K562 (cell line): ENCODE results near the gene IQCN. TPM values are rescaled to one million over a fixed set of nuclear protein-coding genes. Genes with fewer than 3 reads are reported as not detected.

Source experiments
- ARID1B ChIP-seq: fragments of 450-650 bp; IDR thresholded peaks from 2 replicates; pipeline ENCODE4 v1.6.1; 2016; ENCODE audit warnings: antibody characterized with exemption, mild to moderate bottlenecking, inconsistent platforms
- CBFA2T2 ChIP-seq: fragments of 450-650 bp; conservative IDR thresholded peaks from 2 replicates; pipeline ENCODE4 v1.6.1; 2017; ENCODE audit warnings: mild to moderate bottlenecking
- HNRNPL ChIP-seq: fragments of 200-400 bp; formaldehyde crosslinking; IDR thresholded peaks from 2 replicates; pipeline ENCODE4 v1.6.1; 2017; ENCODE audit warnings: low read depth, mild to moderate bottlenecking, low read length
- MECOM ChIP-seq: fragments of 250-450 bp; sonication (Bioruptor Pico); IDR thresholded peaks from 2 replicates; pipeline ENCODE4 v1.8.0; 2022; ENCODE audit warnings: inconsistent platforms
- NCOA2 ChIP-seq, 2 experiments: fragments of 450-650 bp; IDR thresholded peaks; 2 replicates each; pipeline ENCODE4 v1.6.1; 2018; ENCODE audit warnings: mild to moderate bottlenecking in 2 of 2, moderate library complexity in 1 of 2; ENCODE audit not compliant: partially characterized antibody in 2 of 2
- NCOR1 ChIP-seq: fragments of 450-650 bp; IDR thresholded peaks from 2 replicates; pipeline ENCODE4 v1.6.1; 2016; ENCODE audit warnings: mild to moderate bottlenecking, moderate library complexity
- NFE2 ChIP-seq: IDR thresholded peaks from 2 replicates; pipeline ENCODE4 v1.6.1; 2014; ENCODE audit warnings: antibody characterized with exemption, low read depth
- NR1H2 ChIP-seq: sonication (generic); formaldehyde crosslinking; IDR thresholded peaks from 2 replicates; pipeline ENCODE4 v1.4.0; 2020; ENCODE audit warnings: mild to moderate bottlenecking, missing genetic modification reagents
- NUFIP1 ChIP-seq: fragments of 450-650 bp; IDR thresholded peaks from 2 replicates; pipeline ENCODE4 v1.6.1; 2018; ENCODE audit not compliant: partially characterized antibody
- PCBP1 ChIP-seq: fragments of 200-400 bp; formaldehyde crosslinking; IDR thresholded peaks from 2 replicates; pipeline ENCODE4 v1.6.1; 2018; ENCODE audit warnings: mild to moderate bottlenecking, low read depth, low read length; ENCODE audit not compliant: poor library complexity, severe bottlenecking
- PHB2 ChIP-seq: fragments of 450-650 bp; IDR thresholded peaks from 2 replicates; pipeline ENCODE4 v1.6.1; 2017; ENCODE audit warnings: low read depth
- SMAD4 ChIP-seq: fragments of 250-450 bp; sonication (Bioruptor Pico); conservative IDR thresholded peaks from 2 replicates; pipeline ENCODE4 v1.8.0; 2021; ENCODE audit warnings: inconsistent platforms, mild to moderate bottlenecking, moderate library complexity
- STAT5A ChIP-seq: IDR thresholded peaks from 2 replicates; pipeline ENCODE4 v1.6.1; 2012; ENCODE audit warnings: low read length, inconsistent platforms, borderline replicate concordance
- ZNF212 ChIP-seq: fragments of 450-650 bp; formaldehyde crosslinking; IDR thresholded peaks from 2 replicates; pipeline ENCODE4 v1.4.0; 2020; ENCODE audit warnings: mild to moderate bottlenecking
- ZNF324 ChIP-seq: fragments of 250-450 bp; sonication (Bioruptor Pico); IDR thresholded peaks from 2 replicates; pipeline ENCODE4 v1.4.0; 2020; ENCODE audit warnings: mild to moderate bottlenecking
- polyA plus RNA-seq, 8 experiments: library from polyadenylated mRNA; depleted of rRNA in 4 of 8; stranded (reverse) in 5 of 8; unstranded in 3 of 8; fragments of >200 nt; fragmentation: Nextera tagmentation in 2 of 8; fragmentation: Illumina TruSeq in 1 of 8; extraction: Ambion mirVana in 2 of 8; extraction: Trizol in 1 of 8; gene quantifications; 2 replicates each; pipeline versions ENCODE4 v1.2.1 to v1.2.3, GENCODE V29; 2011 to 2014; ENCODE audit warnings: inconsistent platforms in 1 of 8, missing spikeins in 1 of 8
- total RNA-seq, 7 experiments: library from RNA; depleted of rRNA in 6 of 7; stranded (reverse); fragments of >200 nt in 6 of 7; fragmentation: Illumina TruSeq in 2 of 7; extraction: Trizol in 2 of 7; gene quantifications; 2 replicates each; pipeline versions ENCODE4 v1.2.1 to v1.2.3, GENCODE V29; 2011 to 2021; ENCODE audit warnings: low replicate concordance in 1 of 7
- TF ChIP-seq, protein P1 (sequence below): sonication (generic); formaldehyde crosslinking; IDR thresholded peaks from 2 replicates; pipeline ENCODE4 v1.8.0; 2022; ENCODE audit warnings: mild to moderate bottlenecking, missing genetic modification reagents
- TF ChIP-seq, protein P2 (sequence below): IDR thresholded peaks from 2 replicates; pipeline ENCODE4 v1.6.1; 2011; ENCODE audit warnings: borderline replicate concordance, low read depth, mild to moderate bottlenecking, moderate library complexity, low read length; ENCODE audit not compliant: insufficient read depth, poor library complexity, severe bottlenecking
- TF ChIP-seq, protein P3 (sequence below): IDR thresholded peaks from 3 replicates; pipeline ENCODE4 v1.6.1; 2011; ENCODE audit warnings: borderline replicate concordance, mild to moderate bottlenecking; ENCODE audit not compliant: insufficient read length, insufficient read depth
- TF ChIP-seq, protein P4 (sequence below): fragments of 450-650 bp; IDR thresholded peaks from 2 replicates; pipeline ENCODE4 v1.6.1; 2016

The IQCN gene
- total and polyA plus RNA-seq, 9 of the 15 experiments (the other 6 are each of a cell fraction or from before 2014, with no cell fraction given): 0.01 to 0.07 (median 0.04) TPM; not detected in 3

DNA sequence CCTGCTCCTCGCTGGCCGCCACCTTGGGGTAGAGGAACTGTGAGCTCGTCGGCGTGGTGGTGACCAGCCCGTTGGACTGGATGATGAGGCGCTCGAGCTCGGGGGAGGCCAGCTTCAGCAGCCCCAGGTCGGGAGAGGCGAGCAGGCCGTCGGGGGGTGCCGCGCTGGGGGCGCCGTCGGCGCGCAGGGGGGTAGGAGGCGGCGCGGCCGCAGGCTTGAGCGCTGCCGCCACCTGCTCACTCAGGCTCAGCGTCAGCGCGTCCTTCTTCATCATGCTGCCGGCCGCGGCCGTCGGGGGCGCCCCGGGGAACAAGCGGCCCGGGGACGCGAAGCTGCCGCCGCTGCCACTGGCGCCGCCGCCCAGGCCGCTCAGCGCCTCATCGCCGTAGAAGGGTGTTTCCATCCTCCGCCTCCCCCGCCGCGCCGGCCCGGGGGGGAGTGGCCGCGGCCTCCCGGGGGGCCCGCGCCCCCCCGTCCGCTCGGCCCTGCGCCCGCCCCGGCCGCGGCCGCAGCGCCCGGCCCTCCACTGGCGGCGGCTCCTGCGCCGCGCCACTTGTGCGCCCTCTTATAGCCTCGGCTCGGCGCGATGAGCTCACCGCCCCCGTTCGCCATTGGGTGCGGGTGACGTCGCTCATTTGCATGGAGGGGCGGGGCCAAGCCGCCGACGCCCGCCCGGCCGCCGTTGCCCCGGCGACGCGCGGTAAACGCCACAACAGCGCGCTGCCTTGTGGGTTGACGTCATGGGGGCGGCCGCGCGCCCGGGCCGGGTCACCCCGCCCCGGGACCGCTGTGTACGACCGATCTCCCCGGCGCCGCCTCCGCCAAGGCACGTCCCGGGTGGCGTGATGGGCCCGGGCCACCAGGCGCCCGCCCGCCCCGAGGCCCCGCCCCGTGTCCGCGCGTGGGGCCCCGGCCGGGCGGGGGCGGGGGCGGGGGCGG lies 7.1 kb upstream of the IQCN start, which contains the start of gene JUND (continued):
- TF ChIP-seq, protein P1, sequence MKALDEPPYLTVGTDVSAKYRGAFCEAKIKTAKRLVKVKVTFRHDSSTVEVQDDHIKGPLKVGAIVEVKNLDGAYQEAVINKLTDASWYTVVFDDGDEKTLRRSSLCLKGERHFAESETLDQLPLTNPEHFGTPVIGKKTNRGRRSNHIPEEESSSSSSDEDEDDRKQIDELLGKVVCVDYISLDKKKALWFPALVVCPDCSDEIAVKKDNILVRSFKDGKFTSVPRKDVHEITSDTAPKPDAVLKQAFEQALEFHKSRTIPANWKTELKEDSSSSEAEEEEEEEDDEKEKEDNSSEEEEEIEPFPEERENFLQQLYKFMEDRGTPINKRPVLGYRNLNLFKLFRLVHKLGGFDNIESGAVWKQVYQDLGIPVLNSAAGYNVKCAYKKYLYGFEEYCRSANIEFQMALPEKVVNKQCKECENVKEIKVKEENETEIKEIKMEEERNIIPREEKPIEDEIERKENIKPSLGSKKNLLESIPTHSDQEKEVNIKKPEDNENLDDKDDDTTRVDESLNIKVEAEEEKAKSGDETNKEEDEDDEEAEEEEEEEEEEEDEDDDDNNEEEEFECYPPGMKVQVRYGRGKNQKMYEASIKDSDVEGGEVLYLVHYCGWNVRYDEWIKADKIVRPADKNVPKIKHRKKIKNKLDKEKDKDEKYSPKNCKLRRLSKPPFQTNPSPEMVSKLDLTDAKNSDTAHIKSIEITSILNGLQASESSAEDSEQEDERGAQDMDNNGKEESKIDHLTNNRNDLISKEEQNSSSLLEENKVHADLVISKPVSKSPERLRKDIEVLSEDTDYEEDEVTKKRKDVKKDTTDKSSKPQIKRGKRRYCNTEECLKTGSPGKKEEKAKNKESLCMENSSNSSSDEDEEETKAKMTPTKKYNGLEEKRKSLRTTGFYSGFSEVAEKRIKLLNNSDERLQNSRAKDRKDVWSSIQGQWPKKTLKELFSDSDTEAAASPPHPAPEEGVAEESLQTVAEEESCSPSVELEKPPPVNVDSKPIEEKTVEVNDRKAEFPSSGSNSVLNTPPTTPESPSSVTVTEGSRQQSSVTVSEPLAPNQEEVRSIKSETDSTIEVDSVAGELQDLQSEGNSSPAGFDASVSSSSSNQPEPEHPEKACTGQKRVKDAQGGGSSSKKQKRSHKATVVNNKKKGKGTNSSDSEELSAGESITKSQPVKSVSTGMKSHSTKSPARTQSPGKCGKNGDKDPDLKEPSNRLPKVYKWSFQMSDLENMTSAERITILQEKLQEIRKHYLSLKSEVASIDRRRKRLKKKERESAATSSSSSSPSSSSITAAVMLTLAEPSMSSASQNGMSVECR (CRISPR knock-in tag): no peak; the same call in none of the 2 replicates
- TF ChIP-seq, protein P2, sequence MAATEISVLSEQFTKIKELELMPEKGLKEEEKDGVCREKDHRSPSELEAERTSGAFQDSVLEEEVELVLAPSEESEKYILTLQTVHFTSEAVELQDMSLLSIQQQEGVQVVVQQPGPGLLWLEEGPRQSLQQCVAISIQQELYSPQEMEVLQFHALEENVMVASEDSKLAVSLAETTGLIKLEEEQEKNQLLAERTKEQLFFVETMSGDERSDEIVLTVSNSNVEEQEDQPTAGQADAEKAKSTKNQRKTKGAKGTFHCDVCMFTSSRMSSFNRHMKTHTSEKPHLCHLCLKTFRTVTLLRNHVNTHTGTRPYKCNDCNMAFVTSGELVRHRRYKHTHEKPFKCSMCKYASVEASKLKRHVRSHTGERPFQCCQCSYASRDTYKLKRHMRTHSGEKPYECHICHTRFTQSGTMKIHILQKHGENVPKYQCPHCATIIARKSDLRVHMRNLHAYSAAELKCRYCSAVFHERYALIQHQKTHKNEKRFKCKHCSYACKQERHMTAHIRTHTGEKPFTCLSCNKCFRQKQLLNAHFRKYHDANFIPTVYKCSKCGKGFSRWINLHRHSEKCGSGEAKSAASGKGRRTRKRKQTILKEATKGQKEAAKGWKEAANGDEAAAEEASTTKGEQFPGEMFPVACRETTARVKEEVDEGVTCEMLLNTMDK: peak; percentile 76
- peak; percentile 72; the same call in 1 of the 2 replicates for TF ChIP-seq HNRNPL
- TF ChIP-seq NR1H2: 0 out of 2 replicates have a peak, but pooled peaks have one; percentile 44
- TF ChIP-seq, protein P3, sequence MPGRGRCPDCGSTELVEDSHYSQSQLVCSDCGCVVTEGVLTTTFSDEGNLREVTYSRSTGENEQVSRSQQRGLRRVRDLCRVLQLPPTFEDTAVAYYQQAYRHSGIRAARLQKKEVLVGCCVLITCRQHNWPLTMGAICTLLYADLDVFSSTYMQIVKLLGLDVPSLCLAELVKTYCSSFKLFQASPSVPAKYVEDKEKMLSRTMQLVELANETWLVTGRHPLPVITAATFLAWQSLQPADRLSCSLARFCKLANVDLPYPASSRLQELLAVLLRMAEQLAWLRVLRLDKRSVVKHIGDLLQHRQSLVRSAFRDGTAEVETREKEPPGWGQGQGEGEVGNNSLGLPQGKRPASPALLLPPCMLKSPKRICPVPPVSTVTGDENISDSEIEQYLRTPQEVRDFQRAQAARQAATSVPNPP: no peak
- TF ChIP-seq NCOR1: no peak
- TF ChIP-seq ZNF324 (CRISPR knock-in tag): no peak
- no peak for TF ChIP-seq MECOM (CRISPR knock-in tag)
- TF ChIP-seq ZNF212 (CRISPR knock-in tag): no peak
- no peak for TF ChIP-seq NCOA2 (IDR thresholded peaks at IDR 0.05; ENCODE audit: partially characterized antibody in 2 of 2)
- TF ChIP-seq NFE2: no peak
- no peak for TF ChIP-seq ARID1B
- TF ChIP-seq, protein P4, sequence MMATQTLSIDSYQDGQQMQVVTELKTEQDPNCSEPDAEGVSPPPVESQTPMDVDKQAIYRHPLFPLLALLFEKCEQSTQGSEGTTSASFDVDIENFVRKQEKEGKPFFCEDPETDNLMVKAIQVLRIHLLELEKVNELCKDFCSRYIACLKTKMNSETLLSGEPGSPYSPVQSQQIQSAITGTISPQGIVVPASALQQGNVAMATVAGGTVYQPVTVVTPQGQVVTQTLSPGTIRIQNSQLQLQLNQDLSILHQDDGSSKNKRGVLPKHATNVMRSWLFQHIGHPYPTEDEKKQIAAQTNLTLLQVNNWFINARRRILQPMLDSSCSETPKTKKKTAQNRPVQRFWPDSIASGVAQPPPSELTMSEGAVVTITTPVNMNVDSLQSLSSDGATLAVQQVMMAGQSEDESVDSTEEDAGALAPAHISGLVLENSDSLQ: peak; percentile 91
- no peak for TF ChIP-seq STAT5A
- TF ChIP-seq PCBP1: no peak
- TF ChIP-seq CBFA2T2: no peak
- TF ChIP-seq SMAD4 (CRISPR knock-in tag): peak; percentile 91
- no peak for TF ChIP-seq PHB2
- no peak for TF ChIP-seq NUFIP1
